ENCODE data around the gene RHBDD2. TPM values are rescaled to one million over a fixed set of nuclear protein-coding genes. Genes with fewer than 3 reads are reported as not detected.

RHBDD2 gene
- total and polyA plus RNA-seq, 9 of the 15 experiments (the other 6 are each of a cell fraction or from before 2014, with no cell fraction given), result 3.3 to 36.7 (median 17.9) TPM

DNA sequence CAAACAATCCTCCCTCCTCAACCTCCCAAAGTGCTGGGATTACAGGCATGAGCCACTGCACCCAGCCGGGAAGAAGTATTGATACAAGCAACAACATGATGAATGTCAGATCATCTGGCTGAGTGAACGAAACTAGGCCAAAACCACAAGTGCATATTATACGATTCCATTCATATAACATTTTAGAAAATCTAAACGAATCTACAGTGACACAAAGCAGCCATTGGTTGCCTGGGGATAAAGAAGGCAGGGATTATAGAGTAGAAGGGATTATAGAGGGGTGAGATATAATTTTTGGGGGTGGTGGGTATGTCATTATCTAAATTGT, 11.5 kb upstream of the RHBDD2 start (continued):
- TF ChIP-seq, protein P1, sequence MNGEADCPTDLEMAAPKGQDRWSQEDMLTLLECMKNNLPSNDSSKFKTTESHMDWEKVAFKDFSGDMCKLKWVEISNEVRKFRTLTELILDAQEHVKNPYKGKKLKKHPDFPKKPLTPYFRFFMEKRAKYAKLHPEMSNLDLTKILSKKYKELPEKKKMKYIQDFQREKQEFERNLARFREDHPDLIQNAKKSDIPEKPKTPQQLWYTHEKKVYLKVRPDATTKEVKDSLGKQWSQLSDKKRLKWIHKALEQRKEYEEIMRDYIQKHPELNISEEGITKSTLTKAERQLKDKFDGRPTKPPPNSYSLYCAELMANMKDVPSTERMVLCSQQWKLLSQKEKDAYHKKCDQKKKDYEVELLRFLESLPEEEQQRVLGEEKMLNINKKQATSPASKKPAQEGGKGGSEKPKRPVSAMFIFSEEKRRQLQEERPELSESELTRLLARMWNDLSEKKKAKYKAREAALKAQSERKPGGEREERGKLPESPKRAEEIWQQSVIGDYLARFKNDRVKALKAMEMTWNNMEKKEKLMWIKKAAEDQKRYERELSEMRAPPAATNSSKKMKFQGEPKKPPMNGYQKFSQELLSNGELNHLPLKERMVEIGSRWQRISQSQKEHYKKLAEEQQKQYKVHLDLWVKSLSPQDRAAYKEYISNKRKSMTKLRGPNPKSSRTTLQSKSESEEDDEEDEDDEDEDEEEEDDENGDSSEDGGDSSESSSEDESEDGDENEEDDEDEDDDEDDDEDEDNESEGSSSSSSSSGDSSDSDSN (IDR thresholded peaks at IDR 0.05; ENCODE audit: borderline replicate concordance in 1 of 2, low read depth in 2 of 2, low read length in 2 of 2), result no peak

DNA sequence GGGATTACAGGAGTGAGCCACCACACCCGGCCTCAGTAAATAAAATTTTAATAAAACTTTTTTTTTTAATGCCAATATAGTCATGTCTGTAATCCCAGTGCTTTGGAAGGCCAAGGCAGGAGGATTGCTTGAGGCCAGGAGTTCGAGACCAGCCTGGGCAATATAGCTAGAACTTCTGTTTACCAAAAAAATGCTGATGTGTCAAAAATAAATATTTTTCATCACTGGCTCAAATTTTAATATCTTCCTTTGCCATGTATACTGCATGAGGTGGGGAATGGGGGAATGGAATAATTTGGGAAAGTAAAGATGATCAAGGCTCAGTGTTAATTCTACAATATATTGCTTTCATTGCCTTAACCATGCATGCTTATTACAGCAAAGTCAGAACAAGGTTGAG, 10.7 kb upstream of the RHBDD2 start:
- no peaks in the 10 kb centered on the region for H3K9me3 ChIP-seq (replicated peaks; ENCODE audit: control insufficient read depth, insufficient read depth, low read depth, low read length)
- no peak for TF ChIP-seq SOX6 (IDR thresholded peaks at IDR 0.05)
- TF ChIP-seq POU5F1 (IDR thresholded peaks at IDR 0.05; ENCODE audit: borderline replicate concordance, low read depth, low read length, partially characterized antibody), result no peak
- TF ChIP-seq, protein P2, sequence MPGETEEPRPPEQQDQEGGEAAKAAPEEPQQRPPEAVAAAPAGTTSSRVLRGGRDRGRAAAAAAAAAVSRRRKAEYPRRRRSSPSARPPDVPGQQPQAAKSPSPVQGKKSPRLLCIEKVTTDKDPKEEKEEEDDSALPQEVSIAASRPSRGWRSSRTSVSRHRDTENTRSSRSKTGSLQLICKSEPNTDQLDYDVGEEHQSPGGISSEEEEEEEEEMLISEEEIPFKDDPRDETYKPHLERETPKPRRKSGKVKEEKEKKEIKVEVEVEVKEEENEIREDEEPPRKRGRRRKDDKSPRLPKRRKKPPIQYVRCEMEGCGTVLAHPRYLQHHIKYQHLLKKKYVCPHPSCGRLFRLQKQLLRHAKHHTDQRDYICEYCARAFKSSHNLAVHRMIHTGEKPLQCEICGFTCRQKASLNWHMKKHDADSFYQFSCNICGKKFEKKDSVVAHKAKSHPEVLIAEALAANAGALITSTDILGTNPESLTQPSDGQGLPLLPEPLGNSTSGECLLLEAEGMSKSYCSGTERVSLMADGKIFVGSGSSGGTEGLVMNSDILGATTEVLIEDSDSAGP (CRISPR knock-in tag; IDR thresholded peaks at IDR 0.05), result no peak
- TF ChIP-seq MAFF (IDR thresholded peaks at IDR 0.05; ENCODE audit: low read length), result peak; percentile 92
- peak; percentile 97 for TF ChIP-seq ZNF316 (IDR thresholded peaks at IDR 0.05)
- peak; percentile 88 for TF ChIP-seq MAFG (tag; conservative IDR thresholded peaks at IDR 0.05)
- no peak for TF ChIP-seq SMARCA4 (IDR thresholded peaks at IDR 0.05)
- peak; percentile 94 for TF ChIP-seq C11orf30 (IDR thresholded peaks at IDR 0.05; ENCODE audit: low read depth)
- no peak for TF ChIP-seq ZEB2 (IDR thresholded peaks at IDR 0.05)
- no peak for TF ChIP-seq KAT8 (IDR thresholded peaks at IDR 0.05; ENCODE audit: low read depth)
- TF ChIP-seq MAFK (IDR thresholded peaks at IDR 0.05; ENCODE audit: low read length), result peak; percentile 88
- TF ChIP-seq SAFB (IDR thresholded peaks at IDR 0.05; ENCODE audit: borderline replicate concordance, low read depth, low read length), result no peak
- TF ChIP-seq, protein P3, sequence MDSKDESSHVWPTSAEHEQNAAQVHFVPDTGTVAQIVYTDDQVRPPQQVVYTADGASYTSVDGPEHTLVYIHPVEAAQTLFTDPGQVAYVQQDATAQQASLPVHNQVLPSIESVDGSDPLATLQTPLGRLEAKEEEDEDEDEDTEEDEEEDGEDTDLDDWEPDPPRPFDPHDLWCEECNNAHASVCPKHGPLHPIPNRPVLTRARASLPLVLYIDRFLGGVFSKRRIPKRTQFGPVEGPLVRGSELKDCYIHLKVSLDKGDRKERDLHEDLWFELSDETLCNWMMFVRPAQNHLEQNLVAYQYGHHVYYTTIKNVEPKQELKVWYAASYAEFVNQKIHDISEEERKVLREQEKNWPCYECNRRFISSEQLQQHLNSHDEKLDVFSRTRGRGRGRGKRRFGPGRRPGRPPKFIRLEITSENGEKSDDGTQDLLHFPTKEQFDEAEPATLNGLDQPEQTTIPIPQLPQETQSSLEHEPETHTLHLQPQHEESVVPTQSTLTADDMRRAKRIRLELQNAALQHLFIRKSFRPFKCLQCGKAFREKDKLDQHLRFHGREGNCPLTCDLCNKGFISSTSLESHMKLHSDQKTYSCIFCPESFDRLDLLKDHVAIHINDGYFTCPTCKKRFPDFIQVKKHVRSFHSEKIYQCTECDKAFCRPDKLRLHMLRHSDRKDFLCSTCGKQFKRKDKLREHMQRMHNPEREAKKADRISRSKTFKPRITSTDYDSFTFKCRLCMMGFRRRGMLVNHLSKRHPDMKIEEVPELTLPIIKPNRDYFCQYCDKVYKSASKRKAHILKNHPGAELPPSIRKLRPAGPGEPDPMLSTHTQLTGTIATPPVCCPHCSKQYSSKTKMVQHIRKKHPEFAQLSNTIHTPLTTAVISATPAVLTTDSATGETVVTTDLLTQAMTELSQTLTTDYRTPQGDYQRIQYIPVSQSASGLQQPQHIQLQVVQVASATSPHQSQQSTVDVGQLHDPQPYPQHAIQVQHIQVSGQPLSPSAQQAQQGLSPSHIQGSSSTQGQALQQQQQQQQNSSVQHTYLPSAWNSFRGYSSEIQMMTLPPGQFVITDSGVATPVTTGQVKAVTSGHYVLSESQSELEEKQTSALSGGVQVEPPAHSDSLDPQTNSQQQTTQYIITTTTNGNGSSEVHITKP (IDR thresholded peaks at IDR 0.05; ENCODE audit: partially characterized antibody), result no peak
- TF ChIP-seq CHD1 (IDR thresholded peaks at IDR 0.05; ENCODE audit: low read length), result no peak
- H3K4me1 ChIP-seq (replicated peaks in 1 of 2; ENCODE audit: control insufficient read depth in 2 of 2, insufficient read depth in 2 of 2, low read length in 2 of 2), result peaks cover 15 to 21% of the 10 kb centered on the region in 2 experiments; a peak in 4 of 5 replicates
- no peaks in the 10 kb centered on the region for H3K36me3 ChIP-seq (ENCODE audit: control insufficient read depth, insufficient read depth, low read length)
- no peak overlapping the region for H2AFZ ChIP-seq (ENCODE audit: low read depth, low read length)
- H4K20me1 ChIP-seq (replicated peaks; ENCODE audit: control insufficient read depth, insufficient read depth, low read length), result no peaks in the 10 kb centered on the region
- no peaks in the 10 kb centered on the region for H3K27me3 ChIP-seq (ENCODE audit: control insufficient read depth in 2 of 2, insufficient read depth in 2 of 2, low read length in 2 of 2)
- H3K27ac ChIP-seq (ENCODE audit: extremely low read depth, low read depth, low read length), result no peak overlapping the region
- 54% methylated on average over 2 of the region's 2 CpGs for WGBS (ENCODE audit: insufficient coverage, low coverage, missing lambda C conversion rate)
- intact Hi-C loops (cut with micrococcal nuclease) (loop anchor here (5.0 kb wide), 3 partner anchors 104 to 444 kb away; no protein-coding TSS in a partner anchor), in situ Hi-C loops (cut with MboI) (loop anchor here (5.0 kb wide), 1 partner anchor 154 kb away; no protein-coding TSS in a partner anchor)
- no peaks in the 10 kb centered on the region for H3K9me1 ChIP-seq (ENCODE audit: control insufficient read depth, insufficient read depth, low read length)
- DNase-seq (ENCODE audit: extremely low read depth in 1 of 4, low spot score in 3 of 4) (no peak), ATAC-seq (no peak), FAIRE-seq (no peak)
- H3K4me2 ChIP-seq (ENCODE audit: insufficient read depth, low read length), result no peak overlapping the region
- no TSS peak for BruUV-seq (replicated peaks)
- H3K4me3 ChIP-seq, result no peak overlapping the region
- CTCF ChIA-PET (ENCODE audit: low intra/inter-chr PET ratio), result interaction anchor here (0.6 to 4.3 kb wide), 2 partner anchors 153 to 161 kb away, joined by 6 to 95 read pairs; no protein-coding TSS in a partner anchor
- POLR2A ChIA-PET, result interaction anchor here (0.7 kb wide), 1 partner anchor 11 kb away, joined by 3 read pairs; the partner anchor contains the start of gene RHBDD2
- H3K79me2 ChIP-seq (ENCODE audit: control insufficient read depth, insufficient read depth, low read length), result no peaks in the 10 kb centered on the region
- no peak overlapping the region for H3K9ac ChIP-seq (ENCODE audit: insufficient read depth in 1 of 2, low read depth in 2 of 2, low read length in 2 of 2)

Data from K562 (cell line).